H1 (cell line): ENCODE measurements around the gene RND2. TPM values are rescaled to one million over a fixed set of nuclear protein-coding genes. Genes with fewer than 3 reads are reported as not detected.

ENCODE experiments used
- CTCF ChIA-PET: fragments of 300-600 bp; sonication (Branson Sonifier 250); formaldehyde crosslinking; loops from one replicate; lab custom pipeline; 2021; ENCODE audit not compliant: partially characterized antibody; lab: Charles Lee
- POLR2A ChIA-PET: fragments of 300-600 bp; sonication (Branson Sonifier 250); formaldehyde crosslinking; loops from one replicate; lab custom pipeline; 2021; ENCODE audit warnings: inconsistent platforms; ENCODE audit not compliant: partially characterized antibody; lab: Charles Lee
- DNase-seq, 2 experiments: peaks; one replicate each; pipeline versions ENCODE4 v3.0.0 to v3.0.0-alpha.2; 2010 to 2022; ENCODE audit warnings: low spot score in 2 of 2, low read depth in 1 of 2, mixed read lengths in 1 of 2
- FAIRE-seq: peaks from 2 replicates; lab custom pipeline; 2011; peaks lifted over from hg19 to GRCh38; lab: Jason Lieb, UNC
- H2AFZ ChIP-seq: 2 replicates; pipeline ENCODE4 v1.8.1; 2012; ENCODE audit warnings: low read length, inconsistent platforms
- H2AK5ac ChIP-seq: 2 replicates; pipeline ENCODE4 v1.6.1; 2013; ENCODE audit warnings: low read depth, low read length
- H2BK120ac ChIP-seq: replicated peaks from 2 replicates; pipeline ENCODE3; 2013; ENCODE audit warnings: low read depth, low read length, inconsistent platforms
- H2BK12ac ChIP-seq: 2 replicates; pipeline ENCODE4 v1.6.1; 2013; ENCODE audit warnings: low read depth, low read length
- H2BK15ac ChIP-seq: 2 replicates; pipeline ENCODE4 v1.6.1; 2013; ENCODE audit warnings: low read length
- H2BK20ac ChIP-seq: 2 replicates; pipeline ENCODE4 v1.6.1; 2013; ENCODE audit warnings: low read length
- H2BK5ac ChIP-seq: 2 replicates; pipeline ENCODE4 v1.6.1; 2013; ENCODE audit warnings: low read depth, low read length
- H3K14ac ChIP-seq: 2 replicates; pipeline ENCODE4 v1.6.1; 2013; ENCODE audit warnings: inconsistent platforms; ENCODE audit not compliant: insufficient read length
- H3K18ac ChIP-seq: 2 replicates; pipeline ENCODE4 v1.6.1; 2013; ENCODE audit warnings: low read length; ENCODE audit errors: extremely low read depth
- H3K23ac ChIP-seq: 2 replicates; pipeline ENCODE4 v1.6.1; 2013; ENCODE audit warnings: inconsistent platforms; ENCODE audit not compliant: insufficient read length
- H3K23me2 ChIP-seq: 2 replicates; pipeline ENCODE4 v1.6.1; 2013; ENCODE audit warnings: low read depth, low read length
- H3K27ac ChIP-seq: 2 replicates; pipeline ENCODE4 v1.6.1; 2011; ENCODE audit warnings: low read depth, low read length, inconsistent platforms
- H3K27me3 ChIP-seq, 4 experiments: replicated peaks in 1 of 4; 1 replicate in 1 of 4; 2 replicates in 3 of 4; pipeline versions ENCODE4 v1.6.1 to v1.8.1; 2011 to 2013; ENCODE audit warnings: low read length in 3 of 4, mild to moderate bottlenecking in 3 of 4, inconsistent platforms in 2 of 4, mixed read lengths in 2 of 4, moderate library complexity in 1 of 4; ENCODE audit not compliant: control insufficient read depth in 3 of 4, insufficient read depth in 3 of 4; ENCODE audit errors: extremely low read depth in 1 of 4
- H3K36me3 ChIP-seq, 4 experiments: 2 replicates each; pipeline versions ENCODE4 v1.6.1 to v1.8.1; 2011 to 2013; ENCODE audit warnings: mild to moderate bottlenecking in 4 of 4, low read length in 3 of 4, moderate library complexity in 2 of 4, control low read depth in 1 of 4, inconsistent platforms in 1 of 4; ENCODE audit not compliant: insufficient read depth in 4 of 4, control insufficient read depth in 2 of 4
- H3K4ac ChIP-seq: replicated peaks from 2 replicates; pipeline ENCODE3; 2013; ENCODE audit warnings: low read length, low read depth, mixed read lengths, inconsistent platforms; ENCODE audit not compliant: insufficient read length
- H3K4me1 ChIP-seq, 4 experiments: replicated peaks in 1 of 4; 1 replicate in 1 of 4; 2 replicates in 3 of 4; pipeline versions ENCODE4 v1.6.1 to v1.8.1; 2011 to 2013; ENCODE audit warnings: low read length in 3 of 4, inconsistent platforms in 2 of 4, mixed read lengths in 1 of 4; ENCODE audit not compliant: insufficient read depth in 4 of 4, control insufficient read depth in 3 of 4
- H3K4me2 ChIP-seq, 2 experiments: 2 replicates each; pipeline versions ENCODE4 v1.6.1 to v1.8.1; 2011 to 2013; ENCODE audit warnings: low read depth in 2 of 2, low read length in 2 of 2, control low read depth in 1 of 2, inconsistent platforms in 1 of 2, mild to moderate bottlenecking in 1 of 2; ENCODE audit not compliant: insufficient read depth in 1 of 2
- H3K4me3 ChIP-seq, 4 experiments: fragments of 200-600, 300-600 bp in 1 of 4; sonication (generic), shearing (Covaris generic), sonication (Bioruptor Twin) in 1 of 4; 2 replicates each; pipeline versions ENCODE4 v1.5.1 to v1.8.1; 2011 to 2016; ENCODE audit warnings: low read length in 4 of 4, low read depth in 3 of 4, control low read depth in 2 of 4, inconsistent platforms in 2 of 4, mild to moderate bottlenecking in 2 of 4, mixed read lengths in 1 of 4, moderate library complexity in 1 of 4; ENCODE audit not compliant: insufficient read depth in 2 of 4; ENCODE audit errors: extremely low read depth in 1 of 4
- H3K56ac ChIP-seq: replicated peaks from 2 replicates; pipeline ENCODE3; 2013; ENCODE audit warnings: low read depth, mild to moderate bottlenecking, mixed read lengths, low read length, inconsistent platforms; ENCODE audit not compliant: insufficient read length
- H3K79me1 ChIP-seq: 2 replicates; pipeline ENCODE4 v1.6.1; 2013; ENCODE audit warnings: low read depth, low read length, control low read depth
- H3K79me2 ChIP-seq, 2 experiments: 2 replicates each; pipeline versions ENCODE4 v1.6.1 to v1.8.1; 2012 to 2013; ENCODE audit warnings: low read length in 2 of 2, mild to moderate bottlenecking in 2 of 2, inconsistent platforms in 1 of 2; ENCODE audit not compliant: insufficient read depth in 2 of 2, control insufficient read depth in 1 of 2
- H3K9ac ChIP-seq, 4 experiments: replicated peaks in 1 of 4; 1 replicate in 1 of 4; 2 replicates in 3 of 4; pipeline versions ENCODE4 v1.6.1 to v1.8.1; 2011 to 2013; ENCODE audit warnings: low read depth in 3 of 4, low read length in 3 of 4, control low read depth in 2 of 4, mild to moderate bottlenecking in 2 of 4, moderate library complexity in 2 of 4, inconsistent platforms in 1 of 4; ENCODE audit errors: extremely low read depth in 1 of 4
- H3K9me3 ChIP-seq, 2 experiments: 2 replicates each; pipeline versions ENCODE4 v1.6.1 to v1.8.1; 2012 to 2013; ENCODE audit warnings: mild to moderate bottlenecking in 2 of 2, moderate library complexity in 2 of 2, control low read depth in 1 of 2, inconsistent platforms in 1 of 2, low read depth in 1 of 2, low read length in 1 of 2, mixed read lengths in 1 of 2; ENCODE audit not compliant: insufficient read depth in 2 of 2
- H4K20me1 ChIP-seq, 2 experiments: replicated peaks in 1 of 2; 2 replicates each; pipeline versions ENCODE3 to v1.8.1; 2011 to 2013; ENCODE audit warnings: inconsistent platforms in 2 of 2, low read length in 2 of 2, mild to moderate bottlenecking in 1 of 2; ENCODE audit not compliant: insufficient read depth in 2 of 2, control insufficient read depth in 1 of 2
- H4K5ac ChIP-seq: 2 replicates; pipeline ENCODE4 v1.6.1; 2013; ENCODE audit warnings: low read length, low read depth, mixed read lengths, inconsistent platforms; ENCODE audit not compliant: insufficient read length
- H4K8ac ChIP-seq: 2 replicates; pipeline ENCODE4 v1.8.0; 2013; ENCODE audit warnings: mild to moderate bottlenecking, moderate library complexity, low read length, inconsistent platforms; ENCODE audit not compliant: insufficient read depth; ENCODE audit errors: extremely low read depth
- H4K91ac ChIP-seq: replicated peaks from 2 replicates; pipeline ENCODE3; 2013; ENCODE audit warnings: low read length, mixed read lengths, inconsistent platforms; ENCODE audit not compliant: insufficient read length
- CHD1 ChIP-seq: IDR thresholded peaks from 2 replicates; pipeline ENCODE4 v1.6.1; 2012; ENCODE audit warnings: low read depth, low read length, improper control_type of control experiment
- CTCF ChIP-seq, 3 experiments: IDR thresholded peaks; 1 replicate in 2 of 3; 2 replicates in 1 of 3; pipeline versions ENCODE4 v1.5.1 to v1.6.1; 2011; ENCODE audit warnings: low read length in 3 of 3, mild to moderate bottlenecking in 3 of 3, inconsistent platforms in 2 of 3, low read depth in 1 of 3, moderate library complexity in 1 of 3; ENCODE audit not compliant: insufficient read depth in 1 of 3; ENCODE audit errors: control extremely low read depth in 1 of 3
- GTF2F1 ChIP-seq: IDR thresholded peaks from 2 replicates; pipeline ENCODE4 v1.6.1; 2012; ENCODE audit warnings: low read depth, low read length, improper control_type of control experiment, borderline replicate concordance
- JUN ChIP-seq: IDR thresholded peaks from 2 replicates; pipeline ENCODE4 v1.6.1; 2011; ENCODE audit warnings: low read depth, mild to moderate bottlenecking, improper control_type of control experiment, low read length
- POLR2A ChIP-seq, 2 experiments: IDR thresholded peaks; 1 replicate in 1 of 2; 2 replicates in 1 of 2; pipeline ENCODE4 v1.6.1; 2011; ENCODE audit warnings: low read depth in 2 of 2, low read length in 2 of 2, mild to moderate bottlenecking in 2 of 2; ENCODE audit errors: control extremely low read depth in 1 of 2
- SIN3A ChIP-seq, 2 experiments: IDR thresholded peaks in 1 of 2; conservative IDR thresholded peaks in 1 of 2; 2 replicates each; pipeline ENCODE4 v1.6.1; 2011 to 2012; ENCODE audit warnings: low read length in 2 of 2, improper control_type of control experiment in 1 of 2, low read depth in 1 of 2, mild to moderate bottlenecking in 1 of 2
- SIX5 ChIP-seq: IDR thresholded peaks from 2 replicates; pipeline ENCODE4 v1.6.1; 2011; ENCODE audit warnings: mild to moderate bottlenecking, low read depth, low read length
- TCF12 ChIP-seq: IDR thresholded peaks from 2 replicates; pipeline ENCODE4 v1.6.1; 2011; ENCODE audit warnings: low read depth, mild to moderate bottlenecking, low read length
- USF2 ChIP-seq: IDR thresholded peaks from 2 replicates; pipeline ENCODE4 v1.6.1; 2011; ENCODE audit warnings: low read length, improper control_type of control experiment
- WGBS, 2 experiments: shearing (Covaris generic) in 1 of 2; methylation state at CpG; one replicate each; pipeline versions ENCODE4 v1.1.6 to v1.1.7; 2013 to 2015; ENCODE audit warnings: low lambda C conversion rate in 2 of 2, mixed read lengths in 2 of 2, inconsistent platforms in 1 of 2, low coverage in 1 of 2, missing lambda C conversion rate in 1 of 2; ENCODE audit not compliant: insufficient replicate concordance in 2 of 2, insufficient coverage in 1 of 2, insufficient read length in 1 of 2; ENCODE audit errors: extremely low coverage in 1 of 2, missing lambda C conversion rate in 1 of 2; 5-methylcytosine and 5-hydroxymethylcytosine counted together
- polyA plus RNA-seq, 7 experiments: library from polyadenylated mRNA; depleted of rRNA in 3 of 7; stranded (reverse) in 5 of 7; unstranded in 2 of 7; fragments of >200 nt in 5 of 7; fragments of 200-250 nt in 2 of 7; gene quantifications; 1 replicate in 5 of 7; 2 replicates in 1 of 7; 4 replicates in 1 of 7; pipeline versions ENCODE4 v1.2.1 to v1.2.3, GENCODE V29; 2011 to 2013; ENCODE audit warnings: missing spikeins in 2 of 7, mixed read lengths in 2 of 7
- total RNA-seq: library from RNA; stranded (reverse); fragmentation: NEBNext Ultra II Directional; extraction: Animal tissue kit (Norgen Biotek cat#: 25700); gene quantifications from 2 replicates; pipeline ENCODE4 v1.2.1, GENCODE V29; 2021

Gene RND2
- total and polyA plus RNA-seq, 2 of the 8 experiments (the other 6 are each of a cell fraction or from before 2014, with no cell fraction given) = 51.3 to 61.4 TPM

GRCh38 chr17:43079641-43080302, 54.7 kb downstream of the RND2 start:
- FAIRE-seq = no peak
- POLR2A ChIA-PET = interaction anchor here (1.2 to 2.1 kb wide), 3 partner anchors 8 to 256 kb away, joined by 3 to 5 read pairs (median 4); partner anchors contain the start of gene BECN1
- TF ChIP-seq GTF2F1 (no peak), SIN3A (conservative IDR thresholded peaks at IDR 0.05 in 1 of 2, IDR thresholded peaks at IDR 0.05 in 1 of 2; ENCODE audit: low read depth in 1 of 2, low read length in 2 of 2) (no peak), SIX5 (no peak), CTCF (IDR thresholded peaks at IDR 0.05; ENCODE audit: control extremely low read depth in 1 of 3, insufficient read depth in 1 of 3, low read depth in 1 of 3, low read length in 3 of 3) (no peak), POLR2A (IDR thresholded peaks at IDR 0.05; ENCODE audit: control extremely low read depth in 1 of 2, low read depth in 2 of 2, low read length in 2 of 2) (no peak), CHD1 (no peak), JUN (no peak), USF2 (no peak), TCF12 (no peak)

More at GRCh38 chr17:43079641-43080302, 54.7 kb downstream of the RND2 start:
- Histone ChIP-seq H2AK5ac (no peak overlapping the region), H4K8ac (no peak overlapping the region), H2BK15ac (no peak overlapping the region), H3K18ac (peak overlapping the region; percentile 43; the same call in 1 of the 2 replicates), H2BK120ac (no peak overlapping the region), H3K27ac (no peak overlapping the region), H3K27me3 (no peaks in the 10 kb centered on the region), H2BK20ac (no peak overlapping the region), H3K4ac (no peak overlapping the region), H3K23me2 (no peaks in the 10 kb centered on the region), H3K4me1 (peaks cover 0 to 7% (median 2%) of the 10 kb centered on the region in 4 experiments; a peak in 2 of 7 replicates), H3K56ac (no peak overlapping the region), H3K4me3 (no peak overlapping the region; a peak in 1 of 8 replicates), H3K9me3 (no peaks in the 10 kb centered on the region), H4K20me1 (no peaks in the 10 kb centered on the region), H3K14ac (no peak overlapping the region), H3K36me3 (peaks cover 0 to 15% (median 4%) of the 10 kb centered on the region in 4 experiments; a peak in 4 of 8 replicates), H2BK12ac (no peak overlapping the region), H3K23ac (no peak overlapping the region), H3K9ac (no peak overlapping the region), H3K4me2 (peak overlapping the region; percentile 5 to 6; a peak in 2 of 4 replicates), H4K5ac (no peak overlapping the region), H3K79me1 (no peaks in the 10 kb centered on the region), H2AFZ (no peak overlapping the region), H4K91ac (no peak overlapping the region), H3K79me2 (no peaks in the 10 kb centered on the region), H2BK5ac (no peak overlapping the region)
- no peak for DNase-seq
- 9% methylated on average over 1 of the region's 1 CpG; no CpG with 5 or more reads in 1 of the 2 experiments for WGBS, 2 experiments
- CTCF ChIA-PET = interaction anchor here (1.0 to 3.8 kb wide), 2 partner anchors 8 to 56 kb away, joined by 3 to 15 read pairs; no protein-coding TSS in a partner anchor
